Kidney (tissue), 14 donors: ENCODE data around the gene RTP2. TPM values are rescaled to one million over a fixed set of nuclear protein-coding genes. Genes with fewer than 3 reads are reported as not detected.

ENCODE experiments used
- DNase-seq, 5 donors: peaks; one replicate each; pipeline ENCODE4 v3.0.0-alpha.2; 2013 to 2020
- FAIRE-seq: peaks from 2 replicates; lab custom pipeline; 2012; peaks lifted over from hg19 to GRCh38; lab: Jason Lieb, UNC
- H3K27ac ChIP-seq, 2 donors: one replicate each; pipeline ENCODE4 v1.7.0; 2013; ENCODE audit warnings: low read depth in 2 of 2, low read length in 2 of 2, inconsistent platforms in 1 of 2
- H3K27me3 ChIP-seq: one replicate; pipeline ENCODE4 v1.7.1; 2013; ENCODE audit warnings: low read length, inconsistent platforms; ENCODE audit not compliant: control insufficient read depth, insufficient read depth
- H3K36me3 ChIP-seq, 3 donors: one replicate each; pipeline versions ENCODE4 v1.7.0 to v1.7.1; 2013; ENCODE audit warnings: low read length in 3 of 3, control low read depth in 1 of 3, inconsistent platforms in 1 of 3; ENCODE audit not compliant: insufficient read depth in 3 of 3, control insufficient read depth in 2 of 3
- H3K4me1 ChIP-seq, 3 donors: one replicate each; pipeline versions ENCODE4 v1.7.0 to v1.7.1; 2013; ENCODE audit warnings: low read length in 3 of 3, inconsistent platforms in 1 of 3, low read depth in 1 of 3; ENCODE audit not compliant: control insufficient read depth in 2 of 3, insufficient read depth in 2 of 3
- H3K4me3 ChIP-seq, 3 donors: one replicate each; pipeline versions ENCODE4 v1.7.0 to v1.8.1; 2013; ENCODE audit warnings: low read length in 3 of 3, control low read depth in 1 of 3, inconsistent platforms in 1 of 3
- H3K9ac ChIP-seq, 3 donors: one replicate each; pipeline versions ENCODE4 v1.7.0 to v1.7.1; 2013; ENCODE audit warnings: low read length in 3 of 3, control low read depth in 1 of 3, inconsistent platforms in 1 of 3
- H3K9me3 ChIP-seq, 3 donors: one replicate each; pipeline versions ENCODE4 v1.7.0 to v1.7.1; 2013; ENCODE audit warnings: low read length in 3 of 3, control low read depth in 1 of 3, inconsistent platforms in 1 of 3; ENCODE audit not compliant: control insufficient read depth in 2 of 3, insufficient read depth in 1 of 3
- intact Hi-C: fragments of 100-400 bp; cut with DNase I; formaldehyde crosslinking; loops from one replicate; pipeline ENCODE4 v1.11.1; 2022
- polyA plus RNA-seq: library from polyadenylated mRNA; stranded (reverse); fragments of 350-450 nt; fragmentation: Illumina TruSeq; extraction: RNeasy Lipid Tissue Mini Kit (QIAGEN cat#74804); gene quantifications from one replicate; pipeline ENCODE4 v1.2.3, GENCODE V29; 2014; ENCODE audit warnings: low read depth, low replicate concordance; ENCODE audit not compliant: insufficient read depth
- total RNA-seq: library from RNA; stranded (reverse); fragmentation: NEBNext Ultra II Directional; extraction: Animal tissue kit (Norgen Biotek cat#: 25700); gene quantifications from one replicate; pipeline ENCODE4 v1.2.1, GENCODE V29; 2021
- TF ChIP-seq, protein P1 (sequence below): IDR thresholded peaks from 3 replicates; pipeline ENCODE4 v1.5.1; 2012; ENCODE audit warnings: mild to moderate bottlenecking, moderate library complexity, borderline replicate concordance; ENCODE audit not compliant: insufficient read depth; ENCODE audit errors: extremely low read depth
- donor health status: control.
- donor health status: control.
- donor health status: control.
- donor health status: control.
- donor health status: control.
- donor health status: DM: yes; HTN: yes; CAD: no.
- donor health status: Normal renal cell carcinoma (clear cell type).

The RTP2 gene
- total and polyA plus RNA-seq, 2 donors from 2014 or later, result not detected

DNA sequence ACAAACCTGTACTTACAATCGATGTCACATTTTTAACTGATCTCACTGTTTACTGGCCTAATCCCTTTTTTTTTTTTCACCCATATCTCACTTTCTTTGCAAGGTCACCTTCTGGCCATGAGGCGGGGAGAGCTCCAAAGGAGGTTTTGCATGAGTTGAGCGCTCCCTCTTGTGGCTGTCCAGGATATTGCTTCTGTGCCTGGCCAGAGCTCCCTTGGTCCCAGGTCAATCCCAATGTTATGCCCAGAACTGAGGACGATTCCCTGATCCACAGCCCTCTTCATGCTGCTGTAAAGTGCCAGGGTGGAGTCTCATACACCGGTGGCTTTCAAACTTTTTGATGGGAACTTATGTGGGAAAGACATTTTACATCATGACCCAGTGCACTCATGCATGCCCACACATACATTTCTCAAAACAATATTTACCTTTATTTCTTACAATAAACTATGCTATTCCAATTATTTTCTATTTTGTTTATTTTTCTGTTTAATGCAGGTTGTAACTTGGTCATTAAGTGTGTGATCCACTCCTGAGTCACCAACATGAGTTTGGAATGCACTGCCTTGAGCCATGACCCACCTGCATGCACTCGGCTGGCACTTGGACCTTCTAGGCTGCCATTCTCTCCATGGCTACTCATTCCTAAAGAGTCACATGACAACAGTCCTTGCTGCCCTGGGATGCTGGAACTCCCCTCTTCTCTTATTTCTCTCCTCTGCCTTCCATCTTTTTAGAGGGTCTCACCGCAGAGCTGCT lies 22.5 kb downstream of the RTP2 start:
- Histone ChIP-seq H3K9ac (no peak overlapping the region), H3K4me1 (no peaks in the 10 kb centered on the region), H3K9me3 (no peaks in the 10 kb centered on the region), H3K4me3 (no peak overlapping the region), H3K27me3 (no peaks in the 10 kb centered on the region), H3K27ac (no peak overlapping the region), H3K36me3 (no peaks in the 10 kb centered on the region)
- intact Hi-C loops, result loop anchor here (5.0 kb wide), 1 partner anchor 363 kb away; no protein-coding TSS in a partner anchor
- DNase-seq (peak; percentile 81 to 88 (median 85)), FAIRE-seq (no peak)
- TF ChIP-seq, protein P1, sequence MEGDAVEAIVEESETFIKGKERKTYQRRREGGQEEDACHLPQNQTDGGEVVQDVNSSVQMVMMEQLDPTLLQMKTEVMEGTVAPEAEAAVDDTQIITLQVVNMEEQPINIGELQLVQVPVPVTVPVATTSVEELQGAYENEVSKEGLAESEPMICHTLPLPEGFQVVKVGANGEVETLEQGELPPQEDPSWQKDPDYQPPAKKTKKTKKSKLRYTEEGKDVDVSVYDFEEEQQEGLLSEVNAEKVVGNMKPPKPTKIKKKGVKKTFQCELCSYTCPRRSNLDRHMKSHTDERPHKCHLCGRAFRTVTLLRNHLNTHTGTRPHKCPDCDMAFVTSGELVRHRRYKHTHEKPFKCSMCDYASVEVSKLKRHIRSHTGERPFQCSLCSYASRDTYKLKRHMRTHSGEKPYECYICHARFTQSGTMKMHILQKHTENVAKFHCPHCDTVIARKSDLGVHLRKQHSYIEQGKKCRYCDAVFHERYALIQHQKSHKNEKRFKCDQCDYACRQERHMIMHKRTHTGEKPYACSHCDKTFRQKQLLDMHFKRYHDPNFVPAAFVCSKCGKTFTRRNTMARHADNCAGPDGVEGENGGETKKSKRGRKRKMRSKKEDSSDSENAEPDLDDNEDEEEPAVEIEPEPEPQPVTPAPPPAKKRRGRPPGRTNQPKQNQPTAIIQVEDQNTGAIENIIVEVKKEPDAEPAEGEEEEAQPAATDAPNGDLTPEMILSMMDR, result peak; percentile 96

DNA sequence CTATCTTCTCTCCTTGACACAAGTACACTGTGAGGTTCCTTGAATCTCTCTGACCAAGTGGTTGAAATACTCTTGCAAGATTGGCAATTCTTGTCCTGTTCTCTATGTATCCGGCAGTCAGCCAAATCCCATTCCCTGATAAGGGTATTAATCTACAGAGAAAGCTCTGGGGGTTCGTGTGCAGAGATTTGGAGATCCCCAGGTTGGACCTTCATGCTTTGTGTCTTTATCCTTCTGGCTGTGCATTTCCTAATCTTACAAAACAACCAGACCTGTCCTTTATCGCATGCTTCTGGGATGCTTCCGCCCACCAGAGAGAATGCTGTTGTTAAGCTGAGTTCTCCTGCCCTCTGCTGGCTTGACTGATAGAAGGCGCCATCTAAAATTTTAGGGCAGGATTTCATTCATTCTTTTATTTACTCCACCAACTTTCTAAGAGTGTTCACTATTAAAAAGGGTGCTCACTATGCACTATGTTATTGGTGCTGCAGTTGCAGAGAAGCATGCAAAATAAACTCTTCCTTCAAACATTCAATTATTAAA lies 23.6 kb downstream of the RTP2 start:
- no peak overlapping the region for H3K27ac ChIP-seq
- intact Hi-C loops, result loop anchor here (5.0 kb wide), 1 partner anchor 361 kb away; no protein-coding TSS in a partner anchor
- TF ChIP-seq, protein P1, result peak; percentile 69
- H3K9ac ChIP-seq, result no peak overlapping the region
- no peaks in the 10 kb centered on the region for H3K4me1 ChIP-seq
- no peak overlapping the region for H3K4me3 ChIP-seq
- H3K9me3 ChIP-seq, result no peaks in the 10 kb centered on the region
- DNase-seq, result peak in 3 of 5 donors; percentile 69 to 82 (median 72)
- H3K27me3 ChIP-seq, result no peaks in the 10 kb centered on the region
- no peak for FAIRE-seq
- H3K36me3 ChIP-seq, result no peaks in the 10 kb centered on the region

DNA sequence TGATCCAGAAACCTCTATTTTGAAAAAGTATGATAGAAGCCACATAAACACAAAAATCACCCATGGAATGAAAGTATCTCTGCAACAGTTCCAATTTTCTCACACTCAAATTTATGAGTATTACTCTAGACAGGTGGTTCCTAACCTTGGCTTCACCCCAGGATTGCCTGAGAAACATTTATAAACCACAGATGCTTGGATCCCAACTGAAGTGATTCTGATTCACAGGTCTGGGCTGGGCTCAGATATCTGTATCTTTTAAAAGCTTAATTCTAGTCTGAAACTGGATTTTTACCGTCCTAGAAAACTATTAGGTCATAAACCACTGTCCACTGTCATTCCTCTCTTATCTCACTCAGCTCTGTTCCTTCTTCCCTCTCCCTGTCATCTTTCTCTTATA lies 24.8 kb downstream of the RTP2 start:
- TF ChIP-seq, protein P1, result no peak
- Histone ChIP-seq H3K4me1 (no peaks in the 10 kb centered on the region), H3K4me3 (no peak overlapping the region), H3K9me3 (no peaks in the 10 kb centered on the region), H3K36me3 (no peaks in the 10 kb centered on the region), H3K9ac (no peak overlapping the region), H3K27ac (no peak overlapping the region), H3K27me3 (no peaks in the 10 kb centered on the region)
- intact Hi-C loops, result loop anchor here (5.0 kb wide), 1 partner anchor 360 kb away; no protein-coding TSS in a partner anchor
- FAIRE-seq (no peak), DNase-seq (no peak)
